ENCODE results near the gene P4HB. TPM values are rescaled to one million over a fixed set of nuclear protein-coding genes. Genes with fewer than 3 reads are reported as not detected.

The P4HB gene
- total and polyA plus RNA-seq, 12 donors: 546 to 2,717 (median 934) TPM

DNA sequence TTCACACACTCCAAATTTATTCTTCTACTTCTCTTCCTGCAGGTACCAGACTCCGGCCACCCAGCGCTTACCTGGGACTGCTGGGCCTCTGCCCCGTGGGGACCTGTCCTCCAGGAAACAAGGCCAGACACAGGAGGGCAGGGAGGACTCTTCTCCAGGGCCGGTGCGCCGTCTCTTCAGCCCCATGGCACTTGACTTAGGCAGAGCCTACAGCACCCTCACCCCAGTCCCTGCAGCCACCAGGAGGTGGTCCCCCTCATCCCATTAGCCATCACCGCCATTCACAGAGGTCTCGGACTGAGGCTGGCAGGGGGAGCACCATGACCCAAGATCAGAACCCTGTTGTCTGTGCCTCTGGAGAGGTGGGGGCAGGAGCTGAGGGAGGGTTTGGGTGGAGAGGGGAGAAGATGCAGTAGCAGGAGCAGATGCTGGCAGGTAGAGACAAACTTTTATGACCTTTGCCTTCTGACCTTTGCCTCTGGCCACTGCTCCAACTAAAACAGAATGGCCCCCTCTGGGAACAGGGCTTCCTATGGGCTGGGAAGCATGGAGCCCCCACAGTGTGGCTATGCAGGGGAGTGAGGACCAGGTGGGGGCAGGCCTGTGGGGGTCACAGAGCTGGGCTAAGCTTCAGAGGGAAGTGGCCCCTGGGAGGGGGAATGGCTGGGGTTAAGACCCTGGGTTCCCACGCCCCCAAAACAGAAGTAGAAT, 58.1 kb downstream of the P4HB start:
- intact Hi-C loops (cut with DNase I): no loop called here

DNA sequence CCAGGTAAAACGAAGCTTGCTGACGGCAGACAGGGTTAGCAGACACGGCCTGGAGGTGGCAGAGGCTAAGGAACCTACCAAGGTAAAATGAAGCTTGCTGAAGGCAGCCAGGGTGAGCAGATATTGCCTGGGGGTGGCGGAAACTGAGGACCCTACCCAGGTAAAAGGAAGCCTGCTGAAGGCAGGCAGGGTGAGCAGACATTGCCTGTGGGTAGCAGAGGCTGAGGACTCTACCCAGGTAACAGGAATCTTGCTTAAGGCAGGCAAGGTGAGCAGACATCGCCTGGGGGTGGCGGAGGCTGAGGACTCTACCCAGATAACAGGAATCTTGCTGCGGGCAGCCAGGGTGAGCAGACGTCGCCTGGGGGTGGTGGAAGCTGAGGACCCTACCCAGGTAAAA, 59.0 kb downstream of the P4HB start:
- no peak overlapping the region for H3K4me3 ChIP-seq
- peaks cover 34% of the 10 kb centered on the region for H3K27me3 ChIP-seq
- TF ChIP-seq, protein P1, sequence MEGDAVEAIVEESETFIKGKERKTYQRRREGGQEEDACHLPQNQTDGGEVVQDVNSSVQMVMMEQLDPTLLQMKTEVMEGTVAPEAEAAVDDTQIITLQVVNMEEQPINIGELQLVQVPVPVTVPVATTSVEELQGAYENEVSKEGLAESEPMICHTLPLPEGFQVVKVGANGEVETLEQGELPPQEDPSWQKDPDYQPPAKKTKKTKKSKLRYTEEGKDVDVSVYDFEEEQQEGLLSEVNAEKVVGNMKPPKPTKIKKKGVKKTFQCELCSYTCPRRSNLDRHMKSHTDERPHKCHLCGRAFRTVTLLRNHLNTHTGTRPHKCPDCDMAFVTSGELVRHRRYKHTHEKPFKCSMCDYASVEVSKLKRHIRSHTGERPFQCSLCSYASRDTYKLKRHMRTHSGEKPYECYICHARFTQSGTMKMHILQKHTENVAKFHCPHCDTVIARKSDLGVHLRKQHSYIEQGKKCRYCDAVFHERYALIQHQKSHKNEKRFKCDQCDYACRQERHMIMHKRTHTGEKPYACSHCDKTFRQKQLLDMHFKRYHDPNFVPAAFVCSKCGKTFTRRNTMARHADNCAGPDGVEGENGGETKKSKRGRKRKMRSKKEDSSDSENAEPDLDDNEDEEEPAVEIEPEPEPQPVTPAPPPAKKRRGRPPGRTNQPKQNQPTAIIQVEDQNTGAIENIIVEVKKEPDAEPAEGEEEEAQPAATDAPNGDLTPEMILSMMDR (IDR thresholded peaks at IDR 0.05): no peak
- TF ChIP-seq POLR2A (IDR thresholded peaks at IDR 0.05): no peak
- no peaks in the 10 kb centered on the region for H3K9me3 ChIP-seq (replicated peaks in 1 of 3)
- 84 to 88% (median 85%) methylated on average over 9 of the region's 9 CpGs for WGBS, 4 donors
- DNase-seq: no peak
- no peaks in the 10 kb centered on the region for H3K36me3 ChIP-seq (replicated peaks in 1 of 2)
- no peak overlapping the region for H3K27ac ChIP-seq
- peaks cover 0 to 10% of the 10 kb centered on the region in 2 donors for H3K4me1 ChIP-seq (replicated peaks in 1 of 2)
- intact Hi-C loops (cut with DNase I): no loop called here

More for the DNA sequence above, 58.1 kb downstream of the P4HB start:
- Histone ChIP-seq H3K36me3 (replicated peaks in 1 of 2) (no peaks in the 10 kb centered on the region), H3K27ac (no peak overlapping the region), H3K27me3 (peaks cover 34% of the 10 kb centered on the region), H3K4me3 (no peak overlapping the region), H3K9me3 (replicated peaks in 1 of 3) (no peaks in the 10 kb centered on the region), H3K4me1 (replicated peaks in 1 of 2) (peaks cover 0 to 10% of the 10 kb centered on the region in 2 donors)
- 72 to 80% (median 74%) methylated on average over 4 to 9 of the region's 9 CpGs for WGBS, 4 donors
- no peak for DNase-seq
- TF ChIP-seq, protein P1 (IDR thresholded peaks at IDR 0.05): no peak
- no peak for TF ChIP-seq POLR2A (IDR thresholded peaks at IDR 0.05)

DNA sequence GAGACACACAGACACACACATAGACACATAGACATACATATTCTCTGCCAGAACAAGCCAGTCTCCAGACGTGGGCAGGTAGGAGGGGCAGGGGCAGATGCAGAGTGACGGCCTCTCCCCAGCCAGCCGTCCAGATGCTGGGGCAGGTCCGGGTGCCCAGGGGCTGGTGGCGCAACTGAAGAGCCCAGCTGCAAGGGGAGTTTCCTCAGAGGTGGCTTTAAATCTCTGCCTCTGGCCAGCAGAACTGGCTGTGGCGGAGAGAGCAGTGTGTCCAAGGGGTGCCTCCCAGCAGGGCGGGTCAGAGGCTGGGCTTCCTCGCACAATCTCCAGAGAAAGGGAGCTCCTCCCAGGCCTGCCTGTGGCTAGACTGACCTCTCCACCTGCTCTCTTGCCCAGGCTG, 65.8 kb downstream of the P4HB start:
- WGBS, 4 donors: 50 to 92% (median 58%) methylated on average over 2 to 8 of the region's 8 CpGs
- TF ChIP-seq, protein P1 (IDR thresholded peaks at IDR 0.05): no peak
- TF ChIP-seq POLR2A (IDR thresholded peaks at IDR 0.05): no peak

DNA sequence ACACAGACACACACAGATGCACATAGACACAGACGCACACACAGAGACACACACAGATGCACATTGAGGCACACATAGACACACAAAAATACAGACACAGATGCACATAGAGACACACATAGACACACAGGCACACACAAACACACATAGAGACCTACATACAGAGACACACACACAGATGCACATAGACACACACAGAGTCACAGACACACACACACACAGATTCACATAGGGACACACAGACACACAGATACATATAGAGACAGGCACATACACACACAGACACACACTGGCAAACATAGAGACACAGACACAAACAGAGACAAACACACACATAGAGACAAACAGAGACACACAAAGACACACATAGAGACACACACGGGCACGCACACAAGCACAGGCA, 66.3 kb downstream of the P4HB start:
- no peaks in the 10 kb centered on the region for H3K36me3 ChIP-seq (replicated peaks in 1 of 2)
- intact Hi-C loops (cut with DNase I): no loop called here
- no peak overlapping the region for H3K4me3 ChIP-seq
- WGBS, 4 donors: 74 to 90% (median 81%) methylated on average over 3 of the region's 3 CpGs
- TF ChIP-seq POLR2A (IDR thresholded peaks at IDR 0.05): no peak
- TF ChIP-seq, protein P1 (IDR thresholded peaks at IDR 0.05): no peak
- no peaks in the 10 kb centered on the region for H3K4me1 ChIP-seq (replicated peaks in 1 of 2)
- no peak for DNase-seq
- no peaks in the 10 kb centered on the region for H3K27me3 ChIP-seq
- no peak overlapping the region for H3K27ac ChIP-seq
- H3K9me3 ChIP-seq (replicated peaks in 1 of 3): no peaks in the 10 kb centered on the region

More for the DNA sequence above, 65.8 kb downstream of the P4HB start:
- intact Hi-C loops (cut with DNase I): no loop called here
- DNase-seq: no peak
- Histone ChIP-seq H3K4me1 (replicated peaks in 1 of 2) (no peaks in the 10 kb centered on the region), H3K4me3 (no peak overlapping the region), H3K9me3 (replicated peaks in 1 of 3) (no peaks in the 10 kb centered on the region), H3K36me3 (replicated peaks in 1 of 2) (no peaks in the 10 kb centered on the region), H3K27me3 (no peaks in the 10 kb centered on the region), H3K27ac (no peak overlapping the region)

Other genes with a start within 250 kb of the P4HB start
Only the 30 nearest of the 31 such genes appear.
- gene NPLOC4, start 223.4 kb downstream of the P4HB start, total RNA-seq: 100 to 1,000 TPM in 3 of 9 donors, 10 to 100 TPM in 6; 62.3 to 140 (median 80.9) TPM
- 100 to 1,000 TPM in 1 of 3 donors, 10 to 100 TPM in 2; 41.7 to 115 (median 52.5) TPM for gene NPLOC4, start 223.4 kb downstream of the P4HB start, polyA plus RNA-seq
- gene TSPAN10, start 223.3 kb downstream of the P4HB start, total RNA-seq: 1 to 10 TPM in 7 of 9 donors, under 1 TPM in 2; 0.18 to 5.9 (median 2.1) TPM
- 1 to 10 TPM in 2 of 3 donors, under 1 TPM in 1; 0.27 to 3.9 (median 2.2) TPM for gene TSPAN10, start 223.3 kb downstream of the P4HB start, polyA plus RNA-seq
- 1 to 10 TPM in 5 of 9 donors, under 1 TPM in 1, not detected in 3; 0.35 to 2.3 (median 1.7) TPM for gene PDE6G, start 204.0 kb downstream of the P4HB start, total RNA-seq
- gene PDE6G, start 204.0 kb downstream of the P4HB start, polyA plus RNA-seq: 1 to 10 TPM; 1.2 to 5.9 (median 2.6) TPM
- gene OXLD1, start 193.9 kb downstream of the P4HB start, total RNA-seq: 10 to 100 TPM; 30.9 to 67.0 (median 50.2) TPM
- gene OXLD1, start 193.9 kb downstream of the P4HB start, polyA plus RNA-seq: 100 to 1,000 TPM in 2 of 3 donors, 1 to 10 TPM in 1; 3.7 to 166 (median 120) TPM
- 10 to 100 TPM in 8 of 9 donors, 1 to 10 TPM in 1; 7.5 to 23.5 (median 15.6) TPM for gene CCDC137, start 193.8 kb downstream of the P4HB start, total RNA-seq
- 10 to 100 TPM; 12.6 to 46.0 (median 15.0) TPM for gene CCDC137, start 193.8 kb downstream of the P4HB start, polyA plus RNA-seq
- gene ARL16, start 176.7 kb downstream of the P4HB start, total RNA-seq: 10 to 100 TPM; 22.2 to 40.3 (median 29.9) TPM
- 100 to 1,000 TPM in 1 of 3 donors, 10 to 100 TPM in 2; 18.5 to 105 (median 79.8) TPM for gene ARL16, start 176.7 kb downstream of the P4HB start, polyA plus RNA-seq
- 100 to 1,000 TPM in 3 of 9 donors, 10 to 100 TPM in 6; 51.7 to 167 (median 95.4) TPM for gene HGS, start 176.5 kb downstream of the P4HB start, total RNA-seq
- 100 to 1,000 TPM; 130 to 384 (median 300) TPM for gene HGS, start 176.5 kb downstream of the P4HB start, polyA plus RNA-seq
- gene MRPL12, start 157.2 kb downstream of the P4HB start, total RNA-seq: 10 to 100 TPM; 24.0 to 98.8 (median 85.2) TPM
- 100 to 1,000 TPM in 2 of 3 donors, 10 to 100 TPM in 1; 60.7 to 159 (median 141) TPM for gene MRPL12, start 157.2 kb downstream of the P4HB start, polyA plus RNA-seq
- gene SLC25A10, start 148.3 kb downstream of the P4HB start, total RNA-seq: 10 to 100 TPM in 8 of 9 donors, 1 to 10 TPM in 1; 8.8 to 36.1 (median 19.6) TPM
- gene SLC25A10, start 148.3 kb downstream of the P4HB start, polyA plus RNA-seq: 10 to 100 TPM in 2 of 3 donors, 1 to 10 TPM in 1; 3.5 to 33.1 (median 29.2) TPM
- gene GCGR, start 56.4 kb downstream of the P4HB start, total RNA-seq: 1 to 10 TPM in 3 of 9 donors, under 1 TPM in 3, not detected in 3; 0.11 to 2.9 (median 1.2) TPM
- gene GCGR, start 56.4 kb downstream of the P4HB start, polyA plus RNA-seq: 10 to 100 TPM in 1 of 3 donors, 1 to 10 TPM in 1, under 1 TPM in 1; 0.29 to 48.7 (median 4.1) TPM
- 100 to 1,000 TPM in 2 of 9 donors, 10 to 100 TPM in 7; 63.5 to 115 (median 82.5) TPM for gene MCRIP1, start 27.2 kb downstream of the P4HB start, total RNA-seq
- 100 to 1,000 TPM in 2 of 3 donors, 1 to 10 TPM in 1; 5.0 to 248 (median 144) TPM for gene MCRIP1, start 27.2 kb downstream of the P4HB start, polyA plus RNA-seq
- under 1 TPM in 3 of 9 donors, not detected in 6; 0.11 to 0.92 (median 0.46) TPM for gene PPP1R27, start 25.5 kb downstream of the P4HB start, total RNA-seq
- 1 to 10 TPM in 2 of 3 donors, under 1 TPM in 1; 0.22 to 3.1 (median 2.6) TPM for gene PPP1R27, start 25.5 kb downstream of the P4HB start, polyA plus RNA-seq
- 100 to 1,000 TPM; 123 to 491 (median 203) TPM for gene ARHGDIA, start 10.8 kb upstream of the P4HB start, total RNA-seq
- 100 to 1,000 TPM; 180 to 324 (median 250) TPM for gene ARHGDIA, start 10.8 kb upstream of the P4HB start, polyA plus RNA-seq
- 10 to 100 TPM; 15.2 to 69.3 (median 45.1) TPM for gene ALYREF, start 31.1 kb upstream of the P4HB start, total RNA-seq
- 10 to 100 TPM; 13.0 to 28.2 (median 15.2) TPM for gene ALYREF, start 31.1 kb upstream of the P4HB start, polyA plus RNA-seq
- 100 to 1,000 TPM; 102 to 226 (median 134) TPM for gene ANAPC11, start 31.2 kb upstream of the P4HB start, total RNA-seq
- gene ANAPC11, start 31.2 kb upstream of the P4HB start, polyA plus RNA-seq: 100 to 1,000 TPM in 2 of 3 donors, 10 to 100 TPM in 1; 21.2 to 242 (median 112) TPM
- gene NPB, start 41.7 kb upstream of the P4HB start, total RNA-seq: 1 to 10 TPM in 1 of 9 donors, under 1 TPM in 4, not detected in 4; 0.18 to 2.5 (median 0.42) TPM
- gene NPB, start 41.7 kb upstream of the P4HB start, polyA plus RNA-seq: under 1 TPM; 0.07 to 0.57 (median 0.24) TPM
- gene PCYT2, start 50.9 kb upstream of the P4HB start, total RNA-seq: 10 to 100 TPM; 19.8 to 31.6 (median 29.0) TPM
- gene PCYT2, start 50.9 kb upstream of the P4HB start, polyA plus RNA-seq: 10 to 100 TPM; 32.5 to 41.2 (median 37.5) TPM
- gene SIRT7, start 57.6 kb upstream of the P4HB start, total RNA-seq: 10 to 100 TPM; 10.4 to 25.2 (median 14.6) TPM
- 10 to 100 TPM in 2 of 3 donors, 1 to 10 TPM in 1; 4.2 to 49.8 (median 33.3) TPM for gene SIRT7, start 57.6 kb upstream of the P4HB start, polyA plus RNA-seq
- gene MAFG, start 67.2 kb upstream of the P4HB start, total RNA-seq: 10 to 100 TPM; 10.5 to 44.5 (median 25.0) TPM
- gene MAFG, start 67.2 kb upstream of the P4HB start, polyA plus RNA-seq: 10 to 100 TPM in 1 of 3 donors, 1 to 10 TPM in 2; 7.7 to 13.0 (median 8.9) TPM
- gene PYCR1, start 76.8 kb upstream of the P4HB start, total RNA-seq: 10 to 100 TPM in 1 of 9 donors, 1 to 10 TPM in 7, under 1 TPM in 1; 0.79 to 10.2 (median 5.1) TPM
- gene PYCR1, start 76.8 kb upstream of the P4HB start, polyA plus RNA-seq: 1 to 10 TPM; 1.8 to 5.4 (median 2.0) TPM
- gene MYADML2, start 86.7 kb upstream of the P4HB start, total RNA-seq: not detected
- gene MYADML2, start 86.7 kb upstream of the P4HB start, polyA plus RNA-seq: not detected
- 1 to 10 TPM in 3 of 9 donors, under 1 TPM in 4, not detected in 2; 0.11 to 9.7 (median 0.95) TPM for gene NOTUM, start 100.7 kb upstream of the P4HB start, total RNA-seq
- under 1 TPM in 2 of 3 donors, not detected in 1; 0.07 to 0.40 TPM for gene NOTUM, start 100.7 kb upstream of the P4HB start, polyA plus RNA-seq
- gene ASPSCR1, start 117.1 kb upstream of the P4HB start, total RNA-seq: 10 to 100 TPM; 19.9 to 45.9 (median 27.5) TPM
- gene ASPSCR1, start 117.1 kb upstream of the P4HB start, polyA plus RNA-seq: 100 to 1,000 TPM in 1 of 3 donors, 10 to 100 TPM in 2; 10.2 to 177 (median 96.5) TPM
- gene CENPX, start 162.3 kb upstream of the P4HB start, total RNA-seq: 10 to 100 TPM; 24.3 to 75.9 (median 47.0) TPM
- gene CENPX, start 162.3 kb upstream of the P4HB start, polyA plus RNA-seq: 10 to 100 TPM; 11.2 to 70.9 (median 58.3) TPM
- 10 to 100 TPM in 6 of 9 donors, 1 to 10 TPM in 3; 3.0 to 24.2 (median 11.0) TPM for gene LRRC45, start 162.8 kb upstream of the P4HB start, total RNA-seq
- 10 to 100 TPM in 2 of 3 donors, 1 to 10 TPM in 1; 1.2 to 24.5 (median 15.4) TPM for gene LRRC45, start 162.8 kb upstream of the P4HB start, polyA plus RNA-seq
- 10 to 100 TPM in 1 of 9 donors, 1 to 10 TPM in 8; 3.0 to 13.5 (median 4.5) TPM for gene RAC3, start 171.1 kb upstream of the P4HB start, total RNA-seq
- gene RAC3, start 171.1 kb upstream of the P4HB start, polyA plus RNA-seq: 10 to 100 TPM in 1 of 3 donors, 1 to 10 TPM in 2; 1.6 to 10.5 (median 9.0) TPM
- 100 to 1,000 TPM in 6 of 9 donors, 10 to 100 TPM in 3; 66.9 to 183 (median 107) TPM for gene DCXR, start 177.2 kb upstream of the P4HB start, total RNA-seq
- gene DCXR, start 177.2 kb upstream of the P4HB start, polyA plus RNA-seq: 100 to 1,000 TPM in 1 of 3 donors, 10 to 100 TPM in 2; 67.7 to 163 (median 96.0) TPM
- gene RFNG, start 191.3 kb upstream of the P4HB start, total RNA-seq: 10 to 100 TPM; 21.2 to 69.5 (median 47.3) TPM
- gene RFNG, start 191.3 kb upstream of the P4HB start, polyA plus RNA-seq: 10 to 100 TPM; 21.2 to 78.0 (median 74.0) TPM
- 100 to 1,000 TPM in 7 of 9 donors, 10 to 100 TPM in 2; 77.4 to 130 (median 112) TPM for gene GPS1, start 191.4 kb upstream of the P4HB start, total RNA-seq
- gene GPS1, start 191.4 kb upstream of the P4HB start, polyA plus RNA-seq: 100 to 1,000 TPM in 2 of 3 donors, 10 to 100 TPM in 1; 37.4 to 305 (median 246) TPM
- gene DUS1L, start 205.3 kb upstream of the P4HB start, total RNA-seq: 100 to 1,000 TPM in 1 of 9 donors, 10 to 100 TPM in 8; 62.0 to 109 (median 74.5) TPM
- 100 to 1,000 TPM in 2 of 3 donors, 10 to 100 TPM in 1; 38.5 to 397 (median 291) TPM for gene DUS1L, start 205.3 kb upstream of the P4HB start, polyA plus RNA-seq